HG03159 (cell line): Measurements from ENCODE around the gene URB2.
"Not testable (repeated sequence)": the region's sequence is repeated elsewhere in the genome, so short reads cannot be mapped to it uniquely, and the experiment has no call there.

ENCODE experiments used
- ATAC-seq: cut with Tn5 transposase; IDR thresholded peaks from one replicate; pipeline ENCODE4 v1.9.1; 2021; ENCODE audit warnings: mild to moderate bottlenecking, moderate library complexity; ENCODE audit not compliant: unreplicated experiment

URB2 gene

DNA sequence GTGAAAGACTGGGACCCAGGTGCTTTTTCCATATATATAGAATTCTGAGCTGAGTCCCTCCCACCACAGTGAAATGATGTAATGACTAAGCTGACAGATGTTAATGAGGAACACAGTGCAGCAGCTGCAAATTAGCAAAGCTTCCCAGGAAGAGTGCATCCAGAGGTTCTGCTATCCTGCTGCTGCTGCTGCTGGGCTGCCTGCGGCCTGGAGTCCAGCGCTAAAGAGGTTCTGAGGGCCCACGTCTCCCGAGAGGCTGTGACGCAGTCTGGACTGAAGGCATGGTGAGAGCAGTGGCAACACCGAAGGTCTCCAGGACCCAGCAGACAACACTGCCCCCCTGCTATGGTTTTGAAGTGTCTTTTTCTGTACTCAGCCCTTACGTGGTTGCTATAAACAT lies 63.9 kb downstream of the URB2 start:
- no peak for ATAC-seq

DNA sequence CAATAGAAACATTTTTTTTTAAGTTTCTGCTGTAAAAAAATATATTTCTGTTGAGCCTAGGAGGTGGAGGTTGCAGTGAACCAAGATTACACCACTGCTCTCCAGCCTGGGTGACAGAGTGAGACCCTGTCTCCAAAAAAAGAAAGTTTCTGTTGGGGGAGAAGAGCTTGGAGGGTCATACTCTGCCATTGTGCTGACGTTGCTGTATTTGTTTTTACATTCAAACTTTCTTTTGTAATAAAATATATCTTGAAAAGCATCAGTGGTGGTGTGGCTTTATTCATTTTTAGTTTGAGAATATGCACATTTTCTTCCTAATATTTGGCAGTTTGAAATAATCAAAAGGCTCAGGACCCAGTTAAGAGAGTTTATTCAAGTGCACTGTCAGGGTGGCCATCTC lies 64.6 kb downstream of the URB2 start:
- no peak for ATAC-seq

GRCh38 chr1:229691362-229691761 lies 65.3 kb downstream of the URB2 start:
- ATAC-seq = no peak

- peak; percentile 59 for ATAC-seq
Measured at GRCh38 chr1:229693129-229693900, 67.3 kb downstream of the URB2 start.

- no peak for ATAC-seq
Measured at GRCh38 chr1:229694053-229694693, 68.1 kb downstream of the URB2 start.

DNA sequence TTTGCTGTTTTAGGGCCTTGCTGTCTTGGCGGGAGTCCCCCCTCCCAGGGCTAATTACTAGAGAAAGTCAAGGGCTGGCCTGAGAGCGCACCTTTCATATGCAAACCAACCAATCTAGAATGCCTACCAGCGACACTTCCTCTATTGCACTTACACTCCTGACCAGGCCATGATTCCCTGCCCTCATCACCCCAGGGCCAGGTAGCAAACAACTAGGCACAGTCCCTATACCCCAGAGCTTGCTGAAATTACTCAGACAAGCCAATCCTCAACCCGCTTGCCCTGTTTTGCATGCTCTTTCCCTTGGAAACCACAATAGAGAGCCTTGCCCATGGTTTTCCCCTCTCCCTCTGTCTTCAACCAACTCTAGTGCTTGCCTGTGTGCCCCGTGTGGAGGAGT lies 70.3 kb downstream of the URB2 start:
- ATAC-seq = no peak

DNA sequence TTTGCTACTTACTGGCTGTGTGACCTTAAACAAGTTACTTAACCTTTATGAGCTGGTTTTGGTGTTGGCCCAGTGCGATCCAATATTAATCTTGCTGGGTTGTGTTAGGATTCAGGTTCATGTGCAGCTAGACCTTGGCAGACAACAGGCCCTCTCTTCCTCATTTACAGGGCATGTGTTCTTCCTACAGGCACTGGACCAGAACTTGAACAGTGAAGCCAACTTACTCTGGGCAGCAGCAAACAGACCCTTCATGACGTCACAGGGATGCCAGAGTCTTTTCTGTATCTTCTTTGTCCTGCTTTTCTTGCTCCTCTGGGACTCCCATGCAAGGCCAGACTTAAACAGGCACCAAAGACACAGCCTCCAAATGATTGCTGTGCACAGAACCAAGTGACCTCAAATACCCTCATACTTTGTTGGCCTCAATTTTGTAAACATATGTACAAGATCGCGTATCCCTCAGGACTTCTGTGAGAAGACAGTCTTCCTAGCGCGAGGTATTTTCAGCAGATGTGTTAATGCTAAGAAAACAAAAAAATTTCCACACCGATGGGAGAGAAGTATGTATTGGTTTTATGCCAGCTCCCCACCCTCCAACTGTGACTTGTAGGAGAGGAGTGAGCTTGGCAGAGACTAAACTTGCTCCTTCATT lies 73.7 kb downstream of the URB2 start:
- ATAC-seq = no peak

GRCh38 chr1:229704157-229704556 lies 78.1 kb downstream of the URB2 start:
- no peak for ATAC-seq

DNA sequence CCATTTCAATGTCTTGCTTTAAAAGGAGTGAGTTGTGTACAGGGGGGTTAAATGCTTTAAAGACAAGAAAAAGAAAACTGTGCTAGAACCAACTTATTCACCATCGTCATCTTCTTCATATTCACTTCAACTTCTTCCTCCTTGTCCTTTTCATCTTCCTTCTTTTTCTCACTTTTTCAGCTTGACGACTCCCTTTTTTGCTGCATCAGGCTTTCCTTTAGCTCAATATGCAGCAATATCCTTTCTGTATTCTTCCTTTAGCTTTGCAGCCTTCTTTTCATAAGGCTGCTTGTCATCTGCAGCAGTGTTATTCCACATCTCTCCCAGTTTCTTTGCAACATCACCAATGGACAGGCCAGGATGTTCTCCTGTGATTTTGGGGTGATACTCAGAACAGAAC lies 79.1 kb downstream of the URB2 start:
- not testable (repeated sequence) for ATAC-seq

DNA sequence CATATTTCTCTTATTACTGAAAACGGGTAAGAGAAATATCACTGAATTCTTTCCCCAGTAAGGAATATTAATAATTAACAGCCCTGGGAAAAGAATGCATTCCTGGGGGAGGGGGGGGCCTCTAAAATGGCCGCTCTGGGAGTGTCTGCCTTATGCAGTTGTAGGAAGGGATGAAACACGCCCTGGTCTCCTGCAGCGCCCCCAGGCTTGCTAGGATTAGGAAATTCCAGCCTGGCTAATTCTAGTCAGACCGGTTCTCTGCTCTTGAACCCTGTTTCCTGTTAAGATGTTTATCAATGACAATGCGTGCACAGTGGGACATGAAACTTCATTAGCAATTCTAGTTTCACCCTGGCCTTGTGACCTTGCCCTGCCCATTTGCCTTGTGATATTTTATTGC lies 81.1 kb downstream of the URB2 start:
- not testable (repeated sequence) for ATAC-seq

DNA sequence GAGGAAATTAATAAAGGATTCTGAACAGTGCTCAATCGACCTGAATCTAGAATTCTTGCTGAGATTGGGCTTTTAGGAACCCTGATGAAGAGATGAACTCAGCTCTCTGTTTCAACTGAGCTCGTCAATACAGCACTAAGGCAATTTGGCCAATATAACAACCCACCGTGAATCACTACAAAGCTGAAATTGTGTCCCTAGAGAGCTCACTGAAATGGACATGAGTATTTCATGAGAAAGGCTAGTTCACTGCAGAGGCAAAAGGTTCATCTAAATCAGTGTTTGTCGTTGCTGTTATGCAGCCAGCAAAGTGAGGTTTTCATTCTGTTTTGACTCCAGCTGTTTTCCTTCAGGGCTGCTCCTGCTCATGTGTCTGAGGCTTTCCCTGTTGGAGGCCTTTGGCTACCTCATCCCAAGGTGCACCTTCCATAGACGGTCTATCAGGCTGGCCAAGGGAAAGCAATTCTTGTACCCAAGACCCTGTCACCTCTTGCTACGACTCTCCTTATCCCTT lies 83.5 kb downstream of the URB2 start:
- ATAC-seq = no peak
